Lower leg skin (tissue), 4 donors: ENCODE results near the gene RPL13. TPM values are rescaled to one million over a fixed set of nuclear protein-coding genes. Genes with fewer than 3 reads are reported as not detected.
A peak's percentile ranks its signal among the peaks of the same experiment; 100 is the strongest.

ENCODE experiments used
- DNase-seq, 2 donors: peaks; one replicate each; pipeline ENCODE4 v3.0.0-alpha.2; 2019; ENCODE audit warnings: low spot score in 2 of 2
- H3K4me3 ChIP-seq: fragments of 200-600 bp; sonication (generic); 2 replicates; pipeline ENCODE4 v1.5.1; 2017; ENCODE audit warnings: mild to moderate bottlenecking, low read depth; ENCODE audit not compliant: poor library complexity, severe bottlenecking
- CTCF ChIP-seq, 3 donors: fragments of 450-650 bp; IDR thresholded peaks; one replicate each; pipeline ENCODE4 v1.5.1; 2016; ENCODE audit warnings: antibody characterized with exemption in 3 of 3, mild to moderate bottlenecking in 3 of 3, moderate library complexity in 2 of 3
- POLR2A ChIP-seq, 2 donors: fragments of 450-650 bp; IDR thresholded peaks; one replicate each; pipeline ENCODE4 v1.6.1; 2016 to 2017; ENCODE audit warnings: antibody characterized with exemption in 2 of 2, mild to moderate bottlenecking in 1 of 2, moderate library complexity in 1 of 2
- WGBS, 2 donors: methylation state at CpG; one replicate each; pipeline ENCODE4 v1.1.5; 2018; 5-methylcytosine and 5-hydroxymethylcytosine counted together
- intact Hi-C: fragments of 100-400 bp; cut with DNase I; formaldehyde crosslinking; loops from one replicate; pipeline ENCODE4 v1.15.0; 2023; ENCODE audit warnings: low total_unique reads
- total RNA-seq, 4 donors: library from RNA; depleted of rRNA; stranded (reverse); fragments of >200 nt; gene quantifications; one replicate each; pipeline ENCODE4 v1.1.0, GENCODE V29; 2016

The RPL13 gene
- total RNA-seq, 4 donors from 2014 or later = 8,523 to 25,229 (median 9,742) TPM

DNA sequence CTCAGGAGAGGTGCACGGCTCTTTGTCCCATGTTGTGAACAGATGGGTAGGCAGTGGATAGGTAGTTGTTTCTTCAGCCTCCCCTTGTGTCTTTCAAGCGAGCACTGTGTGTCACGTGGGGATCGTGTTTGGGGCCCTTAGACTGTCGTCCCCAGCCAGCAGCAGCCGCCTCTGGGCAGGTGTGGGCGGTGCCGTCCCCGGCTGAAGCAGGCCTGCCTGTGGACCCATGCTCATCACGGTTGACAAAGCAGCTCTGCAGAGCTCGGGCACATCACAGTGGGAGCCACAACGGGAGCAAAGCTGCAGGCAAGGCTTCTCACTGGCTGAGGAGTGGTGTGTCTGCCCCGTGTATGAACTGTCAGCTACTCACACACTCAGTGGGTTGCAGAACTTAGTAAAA is 4.7 kb upstream of the RPL13 start:
- DNase-seq = no peak
- intact Hi-C loops = no loop called here
- H3K4me3 ChIP-seq = no peak overlapping the region
- WGBS, 2 donors = 82 to 90% methylated on average over 13 of the region's 13 CpGs
- TF ChIP-seq POLR2A (IDR thresholded peaks at IDR 0.05) (no peak), CTCF (IDR thresholded peaks at IDR 0.05) (no peak)

- H3K4me3 ChIP-seq = no peak overlapping the region
- intact Hi-C loops = no loop called here
- TF ChIP-seq CTCF (IDR thresholded peaks at IDR 0.05) = peak in 1 of 3 donors; percentile 31
- no peak for TF ChIP-seq POLR2A (IDR thresholded peaks at IDR 0.05)
- WGBS, 2 donors = 66 to 73% methylated on average over 31 to 34 of the region's 34 CpGs
- DNase-seq = peak; percentile 61 to 94
Measured at GRCh38 chr16:89556750-89557689, 3.5 kb upstream of the RPL13 start.

GRCh38 chr16:89557690-89558490 is 2.6 kb upstream of the RPL13 start:
- no peak for DNase-seq
- WGBS, 2 donors = 88 to 90% methylated on average over 19 of the region's 19 CpGs
- H3K4me3 ChIP-seq = no peak overlapping the region
- intact Hi-C loops = no loop called here
- TF ChIP-seq CTCF (IDR thresholded peaks at IDR 0.05) (no peak), POLR2A (IDR thresholded peaks at IDR 0.05) (no peak)

GRCh38 chr16:89561142-89561883 is 831 bp downstream of the RPL13 start:
- intact Hi-C loops = no loop called here
- TF ChIP-seq POLR2A (IDR thresholded peaks at IDR 0.05) (no peak), CTCF (IDR thresholded peaks at IDR 0.05) (no peak)
- WGBS, 2 donors = 8 to 10% methylated on average over 44 to 50 of the region's 58 CpGs
- peak overlapping the region; percentile 91 for H3K4me3 ChIP-seq
- DNase-seq = no peak

DNA sequence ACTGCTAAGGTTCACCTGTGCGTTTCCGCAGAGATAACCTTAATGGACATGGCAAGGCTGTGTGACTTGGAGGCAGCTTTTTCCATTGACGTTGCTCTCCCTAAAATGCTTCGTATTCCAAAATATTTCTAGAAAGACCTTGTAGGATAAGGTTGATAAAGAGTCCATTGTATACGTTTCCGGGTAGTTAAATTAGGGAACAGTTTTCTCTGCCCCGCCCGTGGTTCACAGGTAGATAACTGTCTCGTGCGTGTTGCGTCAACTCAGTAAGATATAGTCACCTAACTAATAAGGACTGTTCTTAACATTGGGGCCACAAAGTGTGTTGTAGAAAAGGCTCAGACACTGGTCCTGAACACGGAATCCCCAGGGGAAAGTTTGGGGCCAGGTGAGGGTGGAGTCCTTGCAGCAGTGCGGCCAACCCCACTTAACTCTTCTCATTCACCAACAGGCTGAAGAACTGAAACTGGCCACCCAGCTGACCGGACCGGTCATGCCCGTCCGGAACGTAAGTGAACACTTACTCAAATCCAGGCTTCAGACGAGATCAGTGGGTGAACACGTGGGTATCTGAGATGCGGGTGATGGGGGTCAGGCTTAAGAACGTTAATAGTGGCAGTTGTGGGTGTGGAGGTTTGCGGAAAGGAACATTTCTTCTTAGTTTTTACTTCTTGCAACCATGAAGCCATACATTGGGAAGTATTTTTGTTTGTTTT is 1.6 kb downstream of the RPL13 start:
- intact Hi-C loops = no loop called here
- peak overlapping the region; percentile 91 for H3K4me3 ChIP-seq
- TF ChIP-seq CTCF (IDR thresholded peaks at IDR 0.05) (no peak), POLR2A (IDR thresholded peaks at IDR 0.05) (no peak)
- WGBS, 2 donors = 61 to 65% methylated on average over 23 of the region's 23 CpGs
- DNase-seq = no peak
